HL-60/S4 (cell line): ENCODE results near the gene CGN.

Experiments
- in situ Hi-C: fragments of 300-500 bp; cut with MboI; formaldehyde crosslinking; loops from 2 replicates; pipeline ENCODE4 v1.14.3; 2022; ENCODE audit warnings: low sequenced_read_pairs

CGN gene

GRCh38 chr1:151546011-151546925 lies 35.1 kb downstream of the CGN start:
- in situ Hi-C loops = no loop called here

- in situ Hi-C loops = no loop called here
These were observed 36.1 kb downstream of the CGN start for GRCh38 chr1:151547119-151547899.

GRCh38 chr1:151547900-151548230 lies 36.7 kb downstream of the CGN start:
- in situ Hi-C loops = no loop called here

GRCh38 chr1:151549199-151549598 lies 38.0 kb downstream of the CGN start:
- in situ Hi-C loops = no loop called here

GRCh38 chr1:151553659-151554058 lies 42.5 kb downstream of the CGN start:
- in situ Hi-C loops = no loop called here

GRCh38 chr1:151556052-151556451 lies 44.9 kb downstream of the CGN start:
- in situ Hi-C loops = no loop called here

- in situ Hi-C loops = no loop called here
These were observed 51.5 kb downstream of the CGN start for GRCh38 chr1:151562661-151563060.

GRCh38 chr1:151563376-151563775 lies 52.2 kb downstream of the CGN start:
- in situ Hi-C loops = no loop called here

- in situ Hi-C loops = no loop called here
These were observed 54.5 kb downstream of the CGN start for GRCh38 chr1:151565502-151566189.

GRCh38 chr1:151568626-151569088 lies 57.5 kb downstream of the CGN start:
- in situ Hi-C loops = no loop called here

- in situ Hi-C loops = no loop called here
These were observed 59.6 kb downstream of the CGN start for GRCh38 chr1:151570819-151571218.

- in situ Hi-C loops = no loop called here
These were observed 63.7 kb downstream of the CGN start for GRCh38 chr1:151574575-151575529.

- in situ Hi-C loops = no loop called here
These were observed 66.0 kb downstream of the CGN start for GRCh38 chr1:151577173-151577572.

GRCh38 chr1:151578941-151579340 lies 67.8 kb downstream of the CGN start:
- in situ Hi-C loops = no loop called here

- in situ Hi-C loops = no loop called here
These were observed 68.4 kb downstream of the CGN start for GRCh38 chr1:151579436-151580225.

GRCh38 chr1:151581451-151581850 lies 70.3 kb downstream of the CGN start:
- in situ Hi-C loops = no loop called here

- in situ Hi-C loops = no loop called here
These were observed 70.7 kb downstream of the CGN start for GRCh38 chr1:151581921-151582320.

- in situ Hi-C loops = no loop called here
These were observed 72.6 kb downstream of the CGN start for GRCh38 chr1:151583796-151584195.

- in situ Hi-C loops = no loop called here
These were observed 73.1 kb downstream of the CGN start for GRCh38 chr1:151584278-151584677.
